ENCODE results near the gene CCND1.

- no peak for TF ChIP-seq FOXM1 (IDR thresholded peaks at IDR 0.05; ENCODE audit: borderline replicate concordance, low read depth)
- no peak for TF ChIP-seq RAD21 (IDR thresholded peaks at IDR 0.05; ENCODE audit: low read depth)
- no peak for TF ChIP-seq ZBTB7A (IDR thresholded peaks at IDR 0.05; ENCODE audit: low read depth)
- no peak for TF ChIP-seq REST (IDR thresholded peaks at IDR 0.05; ENCODE audit: low read depth)
- TF ChIP-seq TAF1 (IDR thresholded peaks at IDR 0.05; ENCODE audit: low read depth), result no peak
- no peak for TF ChIP-seq CEBPB (IDR thresholded peaks at IDR 0.05)
- TF ChIP-seq EP300 (IDR thresholded peaks at IDR 0.05; ENCODE audit: borderline replicate concordance), result no peak
- TF ChIP-seq USF1 (IDR thresholded peaks at IDR 0.05), result no peak
- TF ChIP-seq TCF12 (IDR thresholded peaks at IDR 0.05; ENCODE audit: low read depth), result no peak
- TF ChIP-seq CREB1 (IDR thresholded peaks at IDR 0.05; ENCODE audit: low read depth), result no peak
- no peak for TF ChIP-seq YY1 (IDR thresholded peaks at IDR 0.05; ENCODE audit: low read depth)
- TF ChIP-seq TEAD4 (IDR thresholded peaks at IDR 0.05), result no peak
- no peak for TF ChIP-seq MAX (IDR thresholded peaks at IDR 0.05)
These were observed 15.5 kb upstream of the CCND1 start for GRCh38 chr11:69625476-69625875.

Measured in Ishikawa (cell line).